ENCODE data around the gene HLA-DOB. TPM values are rescaled to one million over a fixed set of nuclear protein-coding genes. Genes with fewer than 3 reads are reported as not detected.

HLA-DOB gene
- total and polyA plus RNA-seq, 2 of the 13 experiments (the other 11 are each of a cell fraction or from before 2014, with no cell fraction given), result not detected

GRCh38 chr6:32853541-32854375 lies 37.0 kb upstream of the HLA-DOB start, which contains the start of the genes PSMB9 and TAP1 (continued):
- TF ChIP-seq HIC2 (CRISPR knock-in tag; IDR thresholded peaks at IDR 0.05; ENCODE audit: low read depth) (no peak; the same call in 1 of the 2 replicates), TCF7L2 (IDR thresholded peaks at IDR 0.05; ENCODE audit: low read depth, low read length) (no peak), RFXAP (CRISPR knock-in tag; IDR thresholded peaks at IDR 0.05; ENCODE audit: borderline replicate concordance) (peak; percentile 100), ZNF879 (CRISPR knock-in tag; IDR thresholded peaks at IDR 0.05) (no peak), NPAS2 (CRISPR knock-in tag; IDR thresholded peaks at IDR 0.05; ENCODE audit: borderline replicate concordance) (no peak), REXO4 (CRISPR knock-in tag; IDR thresholded peaks at IDR 0.05; ENCODE audit: borderline replicate concordance) (no peak), ZNF777 (CRISPR knock-in tag; IDR thresholded peaks at IDR 0.05) (peak; percentile 44), ARNT (IDR thresholded peaks at IDR 0.05) (no peak), HDAC6 (IDR thresholded peaks at IDR 0.05; ENCODE audit: low read depth, low read length) (no peak), STAT5B (CRISPR knock-in tag; IDR thresholded peaks at IDR 0.05) (no peak), ZNF558 (CRISPR knock-in tag; IDR thresholded peaks at IDR 0.05; ENCODE audit: borderline replicate concordance) (peak; percentile 86; the same call in 1 of the 2 replicates), ZNF251 (CRISPR knock-in tag; IDR thresholded peaks at IDR 0.05) (no peak), CBX2 (IDR thresholded peaks at IDR 0.05; ENCODE audit: low read depth, low read length) (no peak), CBX2 (CRISPR knock-in tag; IDR thresholded peaks at IDR 0.05; ENCODE audit: low read depth) (no peak)
- TF ChIP-seq, protein P1, sequence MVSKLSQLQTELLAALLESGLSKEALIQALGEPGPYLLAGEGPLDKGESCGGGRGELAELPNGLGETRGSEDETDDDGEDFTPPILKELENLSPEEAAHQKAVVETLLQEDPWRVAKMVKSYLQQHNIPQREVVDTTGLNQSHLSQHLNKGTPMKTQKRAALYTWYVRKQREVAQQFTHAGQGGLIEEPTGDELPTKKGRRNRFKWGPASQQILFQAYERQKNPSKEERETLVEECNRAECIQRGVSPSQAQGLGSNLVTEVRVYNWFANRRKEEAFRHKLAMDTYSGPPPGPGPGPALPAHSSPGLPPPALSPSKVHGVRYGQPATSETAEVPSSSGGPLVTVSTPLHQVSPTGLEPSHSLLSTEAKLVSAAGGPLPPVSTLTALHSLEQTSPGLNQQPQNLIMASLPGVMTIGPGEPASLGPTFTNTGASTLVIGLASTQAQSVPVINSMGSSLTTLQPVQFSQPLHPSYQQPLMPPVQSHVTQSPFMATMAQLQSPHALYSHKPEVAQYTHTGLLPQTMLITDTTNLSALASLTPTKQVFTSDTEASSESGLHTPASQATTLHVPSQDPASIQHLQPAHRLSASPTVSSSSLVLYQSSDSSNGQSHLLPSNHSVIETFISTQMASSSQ (IDR thresholded peaks at IDR 0.05; ENCODE audit: low read depth), result no peak
- TF ChIP-seq, protein P1 (CRISPR knock-in tag; IDR thresholded peaks at IDR 0.05; ENCODE audit: borderline replicate concordance), result peak; percentile 61; the same call in 1 of the 2 replicates
- TF ChIP-seq, protein P2, sequence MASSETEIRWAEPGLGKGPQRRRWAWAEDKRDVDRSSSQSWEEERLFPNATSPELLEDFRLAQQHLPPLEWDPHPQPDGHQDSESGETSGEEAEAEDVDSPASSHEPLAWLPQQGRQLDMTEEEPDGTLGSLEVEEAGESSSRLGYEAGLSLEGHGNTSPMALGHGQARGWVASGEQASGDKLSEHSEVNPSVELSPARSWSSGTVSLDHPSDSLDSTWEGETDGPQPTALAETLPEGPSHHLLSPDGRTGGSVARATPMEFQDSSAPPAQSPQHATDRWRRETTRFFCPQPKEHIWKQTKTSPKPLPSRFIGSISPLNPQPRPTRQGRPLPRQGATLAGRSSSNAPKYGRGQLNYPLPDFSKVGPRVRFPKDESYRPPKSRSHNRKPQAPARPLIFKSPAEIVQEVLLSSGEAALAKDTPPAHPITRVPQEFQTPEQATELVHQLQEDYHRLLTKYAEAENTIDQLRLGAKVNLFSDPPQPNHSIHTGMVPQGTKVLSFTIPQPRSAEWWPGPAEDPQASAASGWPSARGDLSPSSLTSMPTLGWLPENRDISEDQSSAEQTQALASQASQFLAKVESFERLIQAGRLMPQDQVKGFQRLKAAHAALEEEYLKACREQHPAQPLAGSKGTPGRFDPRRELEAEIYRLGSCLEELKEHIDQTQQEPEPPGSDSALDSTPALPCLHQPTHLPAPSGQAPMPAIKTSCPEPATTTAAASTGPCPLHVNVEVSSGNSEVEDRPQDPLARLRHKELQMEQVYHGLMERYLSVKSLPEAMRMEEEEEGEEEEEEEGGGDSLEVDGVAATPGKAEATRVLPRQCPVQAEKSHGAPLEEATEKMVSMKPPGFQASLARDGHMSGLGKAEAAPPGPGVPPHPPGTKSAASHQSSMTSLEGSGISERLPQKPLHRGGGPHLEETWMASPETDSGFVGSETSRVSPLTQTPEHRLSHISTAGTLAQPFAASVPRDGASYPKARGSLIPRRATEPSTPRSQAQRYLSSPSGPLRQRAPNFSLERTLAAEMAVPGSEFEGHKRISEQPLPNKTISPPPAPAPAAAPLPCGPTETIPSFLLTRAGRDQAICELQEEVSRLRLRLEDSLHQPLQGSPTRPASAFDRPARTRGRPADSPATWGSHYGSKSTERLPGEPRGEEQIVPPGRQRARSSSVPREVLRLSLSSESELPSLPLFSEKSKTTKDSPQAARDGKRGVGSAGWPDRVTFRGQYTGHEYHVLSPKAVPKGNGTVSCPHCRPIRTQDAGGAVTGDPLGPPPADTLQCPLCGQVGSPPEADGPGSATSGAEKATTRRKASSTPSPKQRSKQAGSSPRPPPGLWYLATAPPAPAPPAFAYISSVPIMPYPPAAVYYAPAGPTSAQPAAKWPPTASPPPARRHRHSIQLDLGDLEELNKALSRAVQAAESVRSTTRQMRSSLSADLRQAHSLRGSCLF (CRISPR knock-in tag; IDR thresholded peaks at IDR 0.05; ENCODE audit: borderline replicate concordance), result 0 out of 2 replicates have a peak, but pooled peaks have one; percentile 70

Data from HepG2 (cell line).